Measurements from ENCODE around the gene STK38. TPM values are rescaled to one million over a fixed set of nuclear protein-coding genes. Genes with fewer than 3 reads are reported as not detected.

STK38 gene
- total RNA-seq, 1 experiment from 2014 or later: 20.1 TPM

DNA sequence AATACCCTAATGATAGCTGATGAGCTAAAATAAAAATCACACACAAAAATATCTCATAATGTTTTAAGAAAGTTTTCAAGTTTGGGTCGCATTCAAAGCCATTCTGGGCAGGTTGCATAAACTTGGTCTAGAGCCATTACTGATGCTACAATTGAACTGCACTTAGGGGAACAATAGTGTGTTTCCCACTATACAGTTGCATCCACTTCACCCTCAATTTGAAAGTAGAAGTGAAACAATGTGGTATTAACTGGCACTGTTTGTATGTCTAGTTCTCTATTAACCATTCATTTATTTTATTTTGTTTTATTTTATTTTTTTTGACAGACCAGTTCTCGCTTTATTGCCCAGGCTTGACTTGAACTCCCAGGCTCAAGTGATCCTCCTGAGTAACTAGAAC is 23.0 kb upstream of the STK38 start:
- BruUV-seq (replicated peaks): no TSS peak
- intact Hi-C loops (cut with micrococcal nuclease): no loop called here

More for the DNA sequence above, 23.0 kb upstream of the STK38 start:
- ChIA-PET CTCF (no interaction called here), POLR2A (no interaction called here), RAD21 (ENCODE audit: low non-redundant PET in 1 of 2, low total read pairs in 2 of 2, uncharacterized antibody in 2 of 2, unreplicated experiment in 2 of 2) (no interaction called here)
- no peak overlapping the region for H3K4me2 ChIP-seq (ENCODE audit: low read length)
- H3K9me2 ChIP-seq (ENCODE audit: insufficient read depth): no peaks in the 10 kb centered on the region
- no peak overlapping the region for H2AFZ ChIP-seq (ENCODE audit: low read depth, low read length, poor library complexity, severe bottlenecking)
- ATAC-seq (no peak), DNase-seq (ENCODE audit: low read depth, low spot score) (no peak)
- no peak overlapping the region for H3K9ac ChIP-seq (ENCODE audit: low read length)
- no peak overlapping the region for H3K27ac ChIP-seq (ENCODE audit: low read depth, low read length)
- no peaks in the 10 kb centered on the region for H3K27me3 ChIP-seq (ENCODE audit: insufficient read depth, low read length)
- H4K20me1 ChIP-seq (ENCODE audit: insufficient read depth): no peaks in the 10 kb centered on the region
- TF ChIP-seq ELF1 (IDR thresholded peaks at IDR 0.05; ENCODE audit: borderline replicate concordance, low read depth): no peak
- TF ChIP-seq, protein P1, sequence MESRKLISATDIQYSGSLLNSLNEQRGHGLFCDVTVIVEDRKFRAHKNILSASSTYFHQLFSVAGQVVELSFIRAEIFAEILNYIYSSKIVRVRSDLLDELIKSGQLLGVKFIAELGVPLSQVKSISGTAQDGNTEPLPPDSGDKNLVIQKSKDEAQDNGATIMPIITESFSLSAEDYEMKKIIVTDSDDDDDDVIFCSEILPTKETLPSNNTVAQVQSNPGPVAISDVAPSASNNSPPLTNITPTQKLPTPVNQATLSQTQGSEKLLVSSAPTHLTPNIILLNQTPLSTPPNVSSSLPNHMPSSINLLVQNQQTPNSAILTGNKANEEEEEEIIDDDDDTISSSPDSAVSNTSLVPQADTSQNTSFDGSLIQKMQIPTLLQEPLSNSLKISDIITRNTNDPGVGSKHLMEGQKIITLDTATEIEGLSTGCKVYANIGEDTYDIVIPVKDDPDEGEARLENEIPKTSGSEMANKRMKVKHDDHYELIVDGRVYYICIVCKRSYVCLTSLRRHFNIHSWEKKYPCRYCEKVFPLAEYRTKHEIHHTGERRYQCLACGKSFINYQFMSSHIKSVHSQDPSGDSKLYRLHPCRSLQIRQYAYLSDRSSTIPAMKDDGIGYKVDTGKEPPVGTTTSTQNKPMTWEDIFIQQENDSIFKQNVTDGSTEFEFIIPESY (IDR thresholded peaks at IDR 0.05; ENCODE audit: extremely low read depth, insufficient replicate concordance, low read length): no peak
- no peak for TF ChIP-seq CBX3 (IDR thresholded peaks at IDR 0.05; ENCODE audit: low read depth)
- TF ChIP-seq, protein P2, sequence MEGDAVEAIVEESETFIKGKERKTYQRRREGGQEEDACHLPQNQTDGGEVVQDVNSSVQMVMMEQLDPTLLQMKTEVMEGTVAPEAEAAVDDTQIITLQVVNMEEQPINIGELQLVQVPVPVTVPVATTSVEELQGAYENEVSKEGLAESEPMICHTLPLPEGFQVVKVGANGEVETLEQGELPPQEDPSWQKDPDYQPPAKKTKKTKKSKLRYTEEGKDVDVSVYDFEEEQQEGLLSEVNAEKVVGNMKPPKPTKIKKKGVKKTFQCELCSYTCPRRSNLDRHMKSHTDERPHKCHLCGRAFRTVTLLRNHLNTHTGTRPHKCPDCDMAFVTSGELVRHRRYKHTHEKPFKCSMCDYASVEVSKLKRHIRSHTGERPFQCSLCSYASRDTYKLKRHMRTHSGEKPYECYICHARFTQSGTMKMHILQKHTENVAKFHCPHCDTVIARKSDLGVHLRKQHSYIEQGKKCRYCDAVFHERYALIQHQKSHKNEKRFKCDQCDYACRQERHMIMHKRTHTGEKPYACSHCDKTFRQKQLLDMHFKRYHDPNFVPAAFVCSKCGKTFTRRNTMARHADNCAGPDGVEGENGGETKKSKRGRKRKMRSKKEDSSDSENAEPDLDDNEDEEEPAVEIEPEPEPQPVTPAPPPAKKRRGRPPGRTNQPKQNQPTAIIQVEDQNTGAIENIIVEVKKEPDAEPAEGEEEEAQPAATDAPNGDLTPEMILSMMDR (IDR thresholded peaks at IDR 0.05 in 2 of 3, conservative IDR thresholded peaks at IDR 0.05 in 1 of 3; ENCODE audit: borderline replicate concordance in 1 of 3, insufficient read depth in 1 of 3, low read depth in 2 of 3, low read length in 2 of 3): no peak
- no peak for TF ChIP-seq SIN3A (IDR thresholded peaks at IDR 0.05; ENCODE audit: low read depth)
- no peak for TF ChIP-seq EGR1 (IDR thresholded peaks at IDR 0.05; ENCODE audit: low read depth)
- no peak for TF ChIP-seq YY1 (IDR thresholded peaks at IDR 0.05; ENCODE audit: extremely low read depth, insufficient replicate concordance, low read depth, low read length)
- TF ChIP-seq POLR2AphosphoS5 (IDR thresholded peaks at IDR 0.05; ENCODE audit: low read depth, low read length): no peak
- no peak for TF ChIP-seq TCF7L2 (IDR thresholded peaks at IDR 0.05; ENCODE audit: borderline replicate concordance, extremely low read depth, insufficient read depth, insufficient read length)
- TF ChIP-seq, protein P3, sequence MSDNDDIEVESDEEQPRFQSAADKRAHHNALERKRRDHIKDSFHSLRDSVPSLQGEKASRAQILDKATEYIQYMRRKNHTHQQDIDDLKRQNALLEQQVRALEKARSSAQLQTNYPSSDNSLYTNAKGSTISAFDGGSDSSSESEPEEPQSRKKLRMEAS (IDR thresholded peaks at IDR 0.05): no peak
- TF ChIP-seq, protein P4, sequence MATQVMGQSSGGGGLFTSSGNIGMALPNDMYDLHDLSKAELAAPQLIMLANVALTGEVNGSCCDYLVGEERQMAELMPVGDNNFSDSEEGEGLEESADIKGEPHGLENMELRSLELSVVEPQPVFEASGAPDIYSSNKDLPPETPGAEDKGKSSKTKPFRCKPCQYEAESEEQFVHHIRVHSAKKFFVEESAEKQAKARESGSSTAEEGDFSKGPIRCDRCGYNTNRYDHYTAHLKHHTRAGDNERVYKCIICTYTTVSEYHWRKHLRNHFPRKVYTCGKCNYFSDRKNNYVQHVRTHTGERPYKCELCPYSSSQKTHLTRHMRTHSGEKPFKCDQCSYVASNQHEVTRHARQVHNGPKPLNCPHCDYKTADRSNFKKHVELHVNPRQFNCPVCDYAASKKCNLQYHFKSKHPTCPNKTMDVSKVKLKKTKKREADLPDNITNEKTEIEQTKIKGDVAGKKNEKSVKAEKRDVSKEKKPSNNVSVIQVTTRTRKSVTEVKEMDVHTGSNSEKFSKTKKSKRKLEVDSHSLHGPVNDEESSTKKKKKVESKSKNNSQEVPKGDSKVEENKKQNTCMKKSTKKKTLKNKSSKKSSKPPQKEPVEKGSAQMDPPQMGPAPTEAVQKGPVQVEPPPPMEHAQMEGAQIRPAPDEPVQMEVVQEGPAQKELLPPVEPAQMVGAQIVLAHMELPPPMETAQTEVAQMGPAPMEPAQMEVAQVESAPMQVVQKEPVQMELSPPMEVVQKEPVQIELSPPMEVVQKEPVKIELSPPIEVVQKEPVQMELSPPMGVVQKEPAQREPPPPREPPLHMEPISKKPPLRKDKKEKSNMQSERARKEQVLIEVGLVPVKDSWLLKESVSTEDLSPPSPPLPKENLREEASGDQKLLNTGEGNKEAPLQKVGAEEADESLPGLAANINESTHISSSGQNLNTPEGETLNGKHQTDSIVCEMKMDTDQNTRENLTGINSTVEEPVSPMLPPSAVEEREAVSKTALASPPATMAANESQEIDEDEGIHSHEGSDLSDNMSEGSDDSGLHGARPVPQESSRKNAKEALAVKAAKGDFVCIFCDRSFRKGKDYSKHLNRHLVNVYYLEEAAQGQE (IDR thresholded peaks at IDR 0.05; ENCODE audit: low read depth): no peak
- TF ChIP-seq EZH2phosphoT487 (IDR thresholded peaks at IDR 0.05; ENCODE audit: borderline replicate concordance): no peak
- TF ChIP-seq CEBPB (IDR thresholded peaks at IDR 0.05; ENCODE audit: low read depth): no peak
- no peak for TF ChIP-seq ZNF274 (IDR thresholded peaks at IDR 0.05; ENCODE audit: low read depth, low read length)
- TF ChIP-seq POLR2A (IDR thresholded peaks at IDR 0.05; ENCODE audit: borderline replicate concordance, extremely low read depth, insufficient read depth, insufficient read length): no peak
- TF ChIP-seq ZFX (IDR thresholded peaks at IDR 0.05): no peak
- TF ChIP-seq JUND (IDR thresholded peaks at IDR 0.05): no peak
- no peaks in the 10 kb centered on the region for H3K79me2 ChIP-seq (ENCODE audit: insufficient read depth, low read length)
- H3K4me3 ChIP-seq (replicated peaks in 1 of 2; ENCODE audit: low read depth in 1 of 2, low read length in 2 of 2): no peak overlapping the region
- H3K36me3 ChIP-seq (ENCODE audit: control insufficient read depth in 1 of 2, insufficient read depth in 2 of 2, low read length in 2 of 2): no peaks in the 10 kb centered on the region
- H3K4me1 ChIP-seq (ENCODE audit: control insufficient read depth in 1 of 2, insufficient read depth in 2 of 2, low read length in 2 of 2): peaks cover 0 to 15% of the 10 kb centered on the region in 2 experiments; a peak in 3 of 4 replicates
- no peaks in the 10 kb centered on the region for H3K9me3 ChIP-seq (ENCODE audit: control insufficient read depth in 1 of 2, insufficient read depth in 1 of 2, low read depth in 1 of 2, low read length in 2 of 2)

All from HCT116 (cell line).